ENCODE results near the gene DRD1. TPM values are rescaled to one million over a fixed set of nuclear protein-coding genes. Genes with fewer than 3 reads are reported as not detected.

Gene DRD1
- total RNA-seq, 1 experiment from 2014 or later, result 1.0 TPM

GRCh38 chr5:175466700-175467318 is 22.8 kb upstream of the DRD1 start:
- H3K4me1 ChIP-seq (ENCODE audit: control insufficient read depth, insufficient read depth, low read length), result no peaks in the 10 kb centered on the region
- H3K27me3 ChIP-seq (ENCODE audit: control insufficient read depth, insufficient read depth, low read length), result peaks cover 19% of the 10 kb centered on the region
- no peak overlapping the region for H3K4me3 ChIP-seq (ENCODE audit: low read depth in 2 of 2, low read length in 2 of 2)
- TF ChIP-seq TCF7L2 (IDR thresholded peaks at IDR 0.05; ENCODE audit: low read depth, low read length), result no peak
- no peak for TF ChIP-seq POLR2AphosphoS5 (IDR thresholded peaks at IDR 0.05; ENCODE audit: low read depth, low read length)
- TF ChIP-seq CTCF (IDR thresholded peaks at IDR 0.05), result no peak
- TF ChIP-seq SIN3A (IDR thresholded peaks at IDR 0.05; ENCODE audit: borderline replicate concordance, insufficient read depth, low read depth, low read length), result no peak
- no peak for TF ChIP-seq REST (IDR thresholded peaks at IDR 0.05; ENCODE audit: insufficient read depth in 1 of 2, low read depth in 2 of 2, low read length in 1 of 2)
- POLR2A ChIA-PET, result no interaction called here
- no TSS peak for BruUV-seq (replicated peaks)
- intact Hi-C loops (cut with micrococcal nuclease; ENCODE audit: unreplicated experiment) (no loop called here), in situ Hi-C loops (cut with HindIII; ENCODE audit: low pct_unique_long_range_greater_than_20kb, low sequenced_read_pairs) (no loop called here)
- no peak overlapping the region for H3K27ac ChIP-seq (ENCODE audit: low read length)
- CTCF ChIA-PET, result no interaction called here
- no peaks in the 10 kb centered on the region for H3K36me3 ChIP-seq (ENCODE audit: control insufficient read depth, insufficient read depth, low read length)
- DNase-seq (ENCODE audit: low read depth, low spot score) (no peak), ATAC-seq (no peak)
- H3K9me3 ChIP-seq (ENCODE audit: control insufficient read depth, insufficient read depth, low read depth, low read length), result no peaks in the 10 kb centered on the region

GRCh38 chr5:175465282-175465681 is 21.3 kb upstream of the DRD1 start:
- ATAC-seq (no peak), DNase-seq (ENCODE audit: low read depth, low spot score) (no peak)
- in situ Hi-C loops (cut with HindIII; ENCODE audit: low pct_unique_long_range_greater_than_20kb, low sequenced_read_pairs), result no loop called here
- Histone ChIP-seq H3K4me3 (ENCODE audit: low read depth in 2 of 2, low read length in 2 of 2) (no peak overlapping the region), H3K27me3 (ENCODE audit: control insufficient read depth, insufficient read depth, low read length) (peaks cover 19% of the 10 kb centered on the region), H3K27ac (ENCODE audit: low read length) (no peak overlapping the region), H3K9me3 (ENCODE audit: control insufficient read depth, insufficient read depth, low read depth, low read length) (no peaks in the 10 kb centered on the region), H3K36me3 (ENCODE audit: control insufficient read depth, insufficient read depth, low read length) (no peaks in the 10 kb centered on the region), H3K4me1 (ENCODE audit: control insufficient read depth, insufficient read depth, low read length) (no peaks in the 10 kb centered on the region)
- no peak for TF ChIP-seq SIN3A (IDR thresholded peaks at IDR 0.05; ENCODE audit: borderline replicate concordance, insufficient read depth, low read depth, low read length)
- TF ChIP-seq TCF7L2 (IDR thresholded peaks at IDR 0.05; ENCODE audit: low read depth, low read length), result no peak
- no peak for TF ChIP-seq CTCF (IDR thresholded peaks at IDR 0.05)
- no peak for TF ChIP-seq POLR2AphosphoS5 (IDR thresholded peaks at IDR 0.05; ENCODE audit: low read depth, low read length)
- TF ChIP-seq REST (IDR thresholded peaks at IDR 0.05; ENCODE audit: insufficient read depth in 1 of 2, low read depth in 2 of 2, low read length in 1 of 2), result no peak
- ChIA-PET POLR2A (no interaction called here), CTCF (interaction anchor here (0.7 to 1.1 kb wide), 2 partner anchors 254 to 514 kb away, joined by 3 to 5 read pairs; no protein-coding TSS in a partner anchor)
- intact Hi-C loops (cut with micrococcal nuclease; ENCODE audit: unreplicated experiment), result no loop called here
- no TSS peak for BruUV-seq (replicated peaks)
